Heart left ventricle (tissue), 13 donors: ENCODE results near the gene TIMM23B.
"Not testable (repeated sequence)": the region's sequence is repeated elsewhere in the genome, so short reads cannot be mapped to it uniquely, and the experiment has no call there.

Source experiments
- POLR2A ChIP-seq, 2 donors: fragments of 450-650 bp; IDR thresholded peaks; one replicate each; pipeline ENCODE4 v1.6.1; 2017; ENCODE audit warnings: antibody characterized with exemption in 2 of 2, mild to moderate bottlenecking in 2 of 2, moderate library complexity in 2 of 2
- TF ChIP-seq, protein P1 (sequence below), 12 donors: fragments of 200-600 bp; sonication (generic) in 4 of 12; IDR thresholded peaks; one replicate each; pipeline versions ENCODE4 v1.5.0 to v1.8.0; 2018 to 2022; ENCODE audit warnings: antibody characterized with exemption in 12 of 12, mild to moderate bottlenecking in 5 of 12
- donor health status: ischemic (EF 13 %, LVEDD 7.1; RV severe dilation, severe dysfunction).
- donor health status: DM: no; HTN: yes; CAD: no.
- donor health status: DM: no; HTN: no; CAD: no.
- donor health status: ischemic (EF 25% LVEDD 6.9; RV normal size, moderate dysfunction).
- donor health status: ischemic (EF 25% LVEDD 5.7; RV mildly dilated, moderate dysfunction).
- donor health status: ischemic (EF 35%, LVEDD 5.7; RV mildly dilated, moderate dysfunction).
- donor health status: nonischemic (EF 11% LVEDD 7.7; RV severe dilation, severe dysfunction).
- donor health status: DM: yes; HTN: yes; CAD: no.
- donor health status: PGD.
- donor health status: ischemic (EF 29% LVEDD 5.4; RV normal size, mild dysfunction).
- donor health status: nonischemic (EF 23%, LVEDD 6.1; RV moderate dilation, normal function).

DNA sequence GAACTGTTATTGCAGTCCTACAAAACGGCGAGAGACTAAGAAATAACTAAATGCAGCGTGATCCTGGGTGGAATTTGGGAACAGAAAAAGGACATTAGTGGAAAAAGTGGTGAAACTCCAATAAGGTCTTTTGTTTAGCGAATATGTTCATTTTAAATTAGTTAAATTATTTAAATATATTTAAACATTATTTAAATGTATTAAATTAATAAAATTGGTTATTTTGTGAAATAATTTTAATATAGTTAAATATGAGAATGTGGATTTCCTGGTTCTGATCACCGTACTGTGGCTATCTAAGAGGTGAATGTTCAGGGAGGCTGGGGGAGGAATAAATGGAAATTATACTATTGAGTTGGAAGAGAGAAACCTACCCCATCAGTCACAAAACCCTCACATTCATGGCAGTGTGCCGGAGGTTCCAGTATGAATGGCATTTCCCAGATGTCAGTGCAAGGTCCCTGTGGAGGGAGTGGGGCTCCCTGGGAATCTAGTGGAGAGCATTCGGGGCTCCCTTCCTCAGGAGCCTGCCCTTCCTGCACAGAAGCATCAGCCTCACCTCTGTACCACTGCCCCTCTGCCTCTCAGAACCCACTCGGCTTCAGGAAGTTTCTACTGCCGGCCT is 73.9 kb downstream of the TIMM23B start:
- TF ChIP-seq, protein P1, sequence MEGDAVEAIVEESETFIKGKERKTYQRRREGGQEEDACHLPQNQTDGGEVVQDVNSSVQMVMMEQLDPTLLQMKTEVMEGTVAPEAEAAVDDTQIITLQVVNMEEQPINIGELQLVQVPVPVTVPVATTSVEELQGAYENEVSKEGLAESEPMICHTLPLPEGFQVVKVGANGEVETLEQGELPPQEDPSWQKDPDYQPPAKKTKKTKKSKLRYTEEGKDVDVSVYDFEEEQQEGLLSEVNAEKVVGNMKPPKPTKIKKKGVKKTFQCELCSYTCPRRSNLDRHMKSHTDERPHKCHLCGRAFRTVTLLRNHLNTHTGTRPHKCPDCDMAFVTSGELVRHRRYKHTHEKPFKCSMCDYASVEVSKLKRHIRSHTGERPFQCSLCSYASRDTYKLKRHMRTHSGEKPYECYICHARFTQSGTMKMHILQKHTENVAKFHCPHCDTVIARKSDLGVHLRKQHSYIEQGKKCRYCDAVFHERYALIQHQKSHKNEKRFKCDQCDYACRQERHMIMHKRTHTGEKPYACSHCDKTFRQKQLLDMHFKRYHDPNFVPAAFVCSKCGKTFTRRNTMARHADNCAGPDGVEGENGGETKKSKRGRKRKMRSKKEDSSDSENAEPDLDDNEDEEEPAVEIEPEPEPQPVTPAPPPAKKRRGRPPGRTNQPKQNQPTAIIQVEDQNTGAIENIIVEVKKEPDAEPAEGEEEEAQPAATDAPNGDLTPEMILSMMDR (IDR thresholded peaks at IDR 0.05), result not testable (repeated sequence)
- TF ChIP-seq POLR2A (IDR thresholded peaks at IDR 0.05), result not testable (repeated sequence)
